SK-N-MC (cell line): ENCODE measurements around the gene RBMS3.
"Not testable (repeated sequence)": the region's sequence is repeated elsewhere in the genome, so short reads cannot be mapped to it uniquely, and the experiment has no call there.

Source experiments
- DNase-seq: peaks from one replicate; pipeline ENCODE4 v3.0.0-alpha.2; 2011; ENCODE audit warnings: low read depth, low spot score
- H3K27ac ChIP-seq: fragments of 200-600 bp; sonication (generic); 2 replicates; pipeline ENCODE4 v1.5.1; 2016; ENCODE audit warnings: mixed run types
- H3K36me3 ChIP-seq: fragments of 200-600 bp; sonication (generic); 2 replicates; pipeline ENCODE4 v1.6.1; 2017; ENCODE audit warnings: antibody characterized with exemption, low read length, mixed read lengths; ENCODE audit not compliant: insufficient read depth
- H3K4me3 ChIP-seq: fragments of 200-600 bp; sonication (generic); 2 replicates; pipeline ENCODE4 v1.5.1; 2016
- H3K9ac ChIP-seq: fragments of 200-600 bp; sonication (generic); 2 replicates; pipeline ENCODE4 v1.8.0; 2017; ENCODE audit warnings: mixed run types, mixed read lengths; ENCODE audit not compliant: insufficient read length
- H3K9me3 ChIP-seq: fragments of 200-600 bp; sonication (generic); 2 replicates; pipeline ENCODE4 v1.6.1; 2017; ENCODE audit warnings: low read depth, mild to moderate bottlenecking, antibody characterized with exemption, low read length, moderate library complexity, mixed read lengths
- EZH2 ChIP-seq: fragments of 200-600 bp; sonication (generic); IDR thresholded peaks from one replicate; pipeline ENCODE4 v1.6.1; 2017; ENCODE audit warnings: antibody characterized with exemption
- FOXP2 ChIP-seq: optimal IDR thresholded peaks from 2 replicates; pipeline ENCODE3; 2011; ENCODE audit warnings: mild to moderate bottlenecking, moderate library complexity; ENCODE audit not compliant: insufficient read depth; ENCODE audit errors: extremely low read length, control extremely low read depth
- POLR2AphosphoS5 ChIP-seq: IDR thresholded peaks from 2 replicates; pipeline ENCODE4 v1.6.1; 2012; ENCODE audit warnings: mild to moderate bottlenecking, low read depth, low read length, borderline replicate concordance

The RBMS3 gene

DNA sequence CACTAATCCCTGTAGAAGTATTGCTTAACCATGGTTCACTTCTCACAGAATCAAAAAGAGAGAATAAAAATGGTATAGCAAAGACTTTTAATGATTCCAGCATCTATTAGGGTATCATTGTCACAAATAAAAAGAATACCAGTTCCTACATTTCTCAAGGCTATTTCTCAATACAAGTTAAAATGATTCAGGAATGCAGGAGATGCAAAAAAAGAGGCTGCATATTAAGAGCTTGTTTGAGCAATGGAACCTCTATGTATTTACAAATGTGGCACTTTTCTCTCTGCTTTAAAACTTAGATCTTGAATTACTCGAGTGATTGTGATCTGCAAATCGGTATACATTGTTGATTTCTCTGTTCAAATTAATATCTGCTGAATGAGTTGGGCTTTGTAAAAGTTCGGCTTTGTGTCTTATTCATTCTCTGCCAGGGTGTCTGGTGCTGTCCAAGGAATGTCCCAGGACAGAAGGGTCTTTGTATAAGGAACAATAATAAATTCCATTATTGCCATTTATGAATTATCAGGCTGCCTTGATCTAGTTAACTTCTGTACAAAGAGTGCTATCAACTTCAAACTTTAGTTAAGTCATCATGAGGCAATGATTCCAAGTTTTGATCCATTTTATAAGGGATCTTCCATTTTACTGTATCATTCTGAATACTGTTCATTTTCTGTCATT, 364.2 kb downstream of the RBMS3 start:
- TF ChIP-seq EZH2: no peak
- no peak for TF ChIP-seq FOXP2
- TF ChIP-seq POLR2AphosphoS5: no peak
- no peak overlapping the region for H3K4me3 ChIP-seq
- no peak for DNase-seq
- H3K27ac ChIP-seq: no peak overlapping the region
- H3K9ac ChIP-seq: no peak overlapping the region
- H3K9me3 ChIP-seq: no peaks in the 10 kb centered on the region
- no peaks in the 10 kb centered on the region for H3K36me3 ChIP-seq

- DNase-seq: no peak
- Histone ChIP-seq H3K4me3 (no peak overlapping the region), H3K9ac (no peak overlapping the region), H3K36me3 (no peaks in the 10 kb centered on the region), H3K9me3 (no peaks in the 10 kb centered on the region), H3K27ac (no peak overlapping the region)
- no peak for TF ChIP-seq FOXP2
- no peak for TF ChIP-seq EZH2
- no peak for TF ChIP-seq POLR2AphosphoS5
Observed at GRCh38 chr3:29646043-29646442, 365.2 kb downstream of the RBMS3 start.

DNA sequence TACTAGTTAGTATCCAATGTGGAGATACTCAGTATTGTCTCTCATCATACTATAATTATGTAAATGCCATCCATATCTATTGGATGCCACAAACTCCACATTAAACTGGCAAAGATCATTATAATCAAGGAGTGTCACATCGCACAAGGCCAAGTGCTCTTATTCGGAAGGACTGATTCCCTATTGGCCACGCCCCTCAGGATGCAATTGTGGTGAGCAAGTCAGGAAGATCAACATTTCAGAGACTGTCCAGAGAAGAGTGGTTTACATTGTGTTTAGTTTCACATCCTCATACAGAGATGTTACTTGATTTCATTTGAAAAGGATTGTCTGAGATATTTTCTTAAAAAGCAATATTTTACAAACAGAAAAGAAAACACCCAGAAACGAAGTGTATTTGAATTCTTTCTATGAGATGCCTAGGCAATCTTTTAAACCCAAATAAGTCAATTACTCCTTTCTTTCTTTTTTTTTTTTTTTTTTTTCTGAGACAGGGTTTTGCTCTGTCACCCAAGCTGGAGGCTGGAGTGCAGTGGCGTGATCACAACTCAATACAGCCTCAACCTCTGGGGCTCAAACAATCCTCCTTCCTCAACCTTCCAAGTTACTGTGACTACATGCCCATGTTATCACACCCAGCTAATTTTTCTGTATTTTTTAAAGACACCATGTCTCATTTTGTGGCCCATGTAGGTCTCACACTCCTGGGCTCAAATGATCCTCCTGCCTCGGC, 369.1 kb downstream of the RBMS3 start:
- TF ChIP-seq EZH2: no peak
- Histone ChIP-seq H3K9ac (no peak overlapping the region), H3K9me3 (no peaks in the 10 kb centered on the region), H3K36me3 (no peaks in the 10 kb centered on the region), H3K27ac (no peak overlapping the region), H3K4me3 (no peak overlapping the region)
- DNase-seq: no peak

DNA sequence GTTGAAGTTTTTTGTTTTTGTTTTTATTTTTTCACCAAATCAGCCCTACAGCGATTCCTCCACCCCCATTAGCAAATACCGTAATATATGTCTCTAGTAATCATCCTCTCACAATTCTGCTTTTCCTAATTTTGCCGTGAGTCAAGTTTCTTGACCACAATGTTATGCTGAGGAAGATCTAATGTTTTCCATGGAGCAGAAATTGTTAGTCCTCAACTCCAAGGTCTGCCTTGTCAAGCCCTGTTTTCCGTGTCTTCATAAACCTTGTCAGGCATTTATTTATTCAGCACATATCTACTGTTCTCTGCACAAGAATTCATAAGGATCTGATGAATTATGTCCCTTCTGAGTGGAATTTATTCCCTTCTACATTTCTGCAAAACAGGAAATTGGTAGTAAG, 372.8 kb downstream of the RBMS3 start:
- TF ChIP-seq FOXP2 (no peak), POLR2AphosphoS5 (no peak), EZH2 (no peak)
- H3K9ac ChIP-seq: no peak overlapping the region
- DNase-seq: no peak
- peak overlapping the region; percentile 36; the same call in 1 of the 2 replicates for H3K27ac ChIP-seq
- H3K4me3 ChIP-seq: no peak overlapping the region
- no peaks in the 10 kb centered on the region for H3K9me3 ChIP-seq
- no peaks in the 10 kb centered on the region for H3K36me3 ChIP-seq

DNA sequence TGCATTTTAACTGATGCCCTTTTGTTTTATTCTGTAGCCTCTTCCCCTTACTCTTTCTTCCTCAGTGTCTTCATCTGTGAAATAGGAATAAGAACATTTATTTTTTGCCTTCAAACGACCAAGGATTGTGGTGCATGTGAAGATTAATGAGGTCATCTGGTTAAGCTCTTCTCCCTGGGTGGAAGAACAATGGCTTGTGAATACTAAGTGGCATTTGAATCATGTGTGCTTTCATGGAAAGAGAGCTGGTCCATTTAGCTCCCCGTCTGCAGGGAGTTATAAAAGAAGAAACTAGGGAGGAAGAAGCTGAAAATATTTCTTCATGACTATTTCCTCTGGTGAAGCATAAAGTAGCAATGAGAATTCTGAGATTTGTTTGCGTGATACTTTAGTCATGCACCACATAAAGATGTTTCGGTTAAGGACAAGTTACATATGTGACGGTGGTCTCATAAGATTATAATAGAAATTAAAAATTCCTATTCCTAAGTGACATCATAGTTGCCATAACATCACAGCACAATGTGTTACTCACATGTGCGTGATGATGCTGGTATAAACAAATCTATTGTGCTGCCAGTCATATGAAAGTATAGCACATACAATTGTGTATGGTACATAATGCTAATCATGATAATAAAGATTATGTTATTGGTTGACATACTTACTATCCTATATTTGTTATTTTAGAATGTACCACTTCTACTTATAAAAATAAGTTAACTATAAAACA, 374.3 kb downstream of the RBMS3 start:
- no peak overlapping the region for H3K4me3 ChIP-seq
- DNase-seq: no peak
- TF ChIP-seq POLR2AphosphoS5 (no peak), EZH2 (no peak), FOXP2 (no peak)
- H3K36me3 ChIP-seq: no peaks in the 10 kb centered on the region
- H3K9ac ChIP-seq: no peak overlapping the region
- H3K9me3 ChIP-seq: no peaks in the 10 kb centered on the region
- H3K27ac ChIP-seq: no peak overlapping the region

DNA sequence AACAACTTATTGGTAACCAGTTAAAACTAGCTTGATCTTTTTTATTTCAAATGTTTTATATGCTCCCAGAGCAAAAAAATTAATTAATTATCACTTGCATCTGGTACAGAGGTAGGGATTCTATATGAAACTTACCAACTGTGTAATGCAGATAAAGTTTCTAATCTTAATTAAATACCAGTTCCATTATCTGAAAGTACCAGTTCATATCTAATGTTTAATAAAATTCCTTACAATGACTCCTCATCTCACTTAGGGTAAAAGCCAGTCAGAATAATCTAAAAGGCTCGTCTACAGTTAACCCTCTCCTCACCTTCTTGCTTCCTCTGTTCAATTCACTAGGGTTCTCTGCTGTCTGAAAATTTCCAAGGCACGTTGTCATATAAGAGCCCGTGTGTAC, 384.8 kb downstream of the RBMS3 start:
- no peaks in the 10 kb centered on the region for H3K9me3 ChIP-seq
- no peak overlapping the region for H3K4me3 ChIP-seq
- TF ChIP-seq POLR2AphosphoS5: no peak
- no peak for TF ChIP-seq EZH2
- TF ChIP-seq FOXP2: no peak
- H3K27ac ChIP-seq: no peak overlapping the region
- no peak overlapping the region for H3K9ac ChIP-seq
- H3K36me3 ChIP-seq: no peaks in the 10 kb centered on the region
- DNase-seq: no peak

DNA sequence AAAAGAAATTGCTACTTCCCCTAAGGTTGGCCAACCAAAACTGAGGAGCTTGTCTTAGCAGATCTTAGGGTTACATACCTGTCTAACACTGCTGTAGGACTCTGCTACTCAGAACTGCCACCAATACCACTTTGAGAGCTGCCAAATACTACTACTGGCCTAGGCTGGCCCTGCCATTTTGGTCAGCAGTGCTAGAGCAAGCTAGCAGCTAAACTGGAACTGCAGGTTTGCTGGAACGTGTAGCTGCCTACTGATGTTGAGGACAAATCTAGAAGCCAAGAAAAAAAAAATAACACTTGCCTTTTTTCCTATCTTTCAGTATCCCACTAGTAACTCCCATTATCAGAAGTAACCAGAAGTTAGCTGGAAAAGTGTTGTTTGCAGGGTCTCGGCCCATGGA, 387.4 kb downstream of the RBMS3 start:
- TF ChIP-seq EZH2 (no peak), POLR2AphosphoS5 (no peak), FOXP2 (no peak)
- H3K4me3 ChIP-seq: no peak overlapping the region
- H3K36me3 ChIP-seq: no peaks in the 10 kb centered on the region
- H3K9ac ChIP-seq: no peak overlapping the region
- no peak for DNase-seq
- no peaks in the 10 kb centered on the region for H3K9me3 ChIP-seq
- no peak overlapping the region for H3K27ac ChIP-seq

GRCh38 chr3:29668728-29669127, 387.9 kb downstream of the RBMS3 start:
- H3K9me3 ChIP-seq: no peaks in the 10 kb centered on the region
- no peak overlapping the region for H3K4me3 ChIP-seq
- DNase-seq: no peak
- H3K36me3 ChIP-seq: no peaks in the 10 kb centered on the region
- no peak for TF ChIP-seq POLR2AphosphoS5
- H3K9ac ChIP-seq: no peak overlapping the region
- H3K27ac ChIP-seq: no peak overlapping the region

GRCh38 chr3:29670476-29670875, 389.6 kb downstream of the RBMS3 start:
- H3K4me3 ChIP-seq, H3K36me3 ChIP-seq: not testable (repeated sequence)

More at GRCh38 chr3:29670476-29670875, 389.6 kb downstream of the RBMS3 start:
- H3K9me3 ChIP-seq, H3K27ac ChIP-seq, H3K9ac ChIP-seq, DNase-seq: not testable (repeated sequence)
